Skin of body (tissue), 2 donors: ENCODE measurements around the gene HDAC5. TPM values are rescaled to one million over a fixed set of nuclear protein-coding genes. Genes with fewer than 3 reads are reported as not detected.
"Not testable (repeated sequence)": the region's sequence is repeated elsewhere in the genome, so short reads cannot be mapped to it uniquely, and the experiment has no call there.

Experiments
- DNase-seq: peaks from one replicate; lab custom pipeline; 2025; lab: John Stamatoyannopoulos, UW
- total RNA-seq: library from RNA; depleted of rRNA; stranded (reverse); fragments of >200 nt; gene quantifications from one replicate; pipeline ENCODE4 v1.2.3, GENCODE V29; 2014

Gene HDAC5
- 55.1 TPM for total RNA-seq

DNA sequence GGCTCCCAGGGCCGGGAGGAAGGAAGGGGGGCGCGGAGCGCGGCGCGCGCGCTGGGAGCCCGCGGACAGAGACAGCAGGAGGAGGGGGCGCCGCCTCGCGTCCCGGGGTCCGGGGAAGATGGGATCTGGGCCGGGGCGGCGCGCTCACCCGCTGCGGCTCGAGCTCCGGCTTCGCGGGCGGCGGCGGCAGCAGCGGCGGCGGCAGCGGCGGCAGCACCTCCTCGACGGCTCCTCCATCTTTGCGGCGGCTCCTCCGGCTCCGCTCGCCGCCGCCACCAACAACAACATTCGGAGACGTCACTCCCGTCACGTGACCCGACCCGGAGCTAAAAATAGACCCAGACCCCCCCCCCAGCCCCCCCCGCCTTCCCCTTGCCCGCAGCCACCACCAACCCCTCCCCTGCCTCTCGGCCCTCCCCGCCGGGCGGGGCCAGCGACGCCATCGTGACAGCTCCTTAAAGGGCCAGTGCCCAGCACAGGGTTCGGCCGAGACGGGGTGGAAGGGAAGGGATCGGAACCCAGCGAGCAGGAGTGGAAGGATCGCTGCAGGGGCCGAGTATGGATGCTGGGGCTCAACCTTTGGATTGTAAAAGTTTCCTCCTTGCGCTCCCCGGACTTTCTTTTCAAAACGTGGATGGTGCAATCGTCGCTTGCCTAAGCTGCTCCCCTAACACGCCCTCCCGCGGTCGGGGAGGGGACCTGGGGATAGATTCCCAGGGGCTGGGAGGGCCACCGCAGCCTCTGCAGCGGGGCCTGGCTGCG is at the start of gene HDAC5:
TSS of gene HDAC5 (minus strand) at position 286 of the 762 bp plus-strand sequence. CDS start 6,126 bp downstream, outside the sequence.
- peak; percentile 94 for DNase-seq

DNA sequence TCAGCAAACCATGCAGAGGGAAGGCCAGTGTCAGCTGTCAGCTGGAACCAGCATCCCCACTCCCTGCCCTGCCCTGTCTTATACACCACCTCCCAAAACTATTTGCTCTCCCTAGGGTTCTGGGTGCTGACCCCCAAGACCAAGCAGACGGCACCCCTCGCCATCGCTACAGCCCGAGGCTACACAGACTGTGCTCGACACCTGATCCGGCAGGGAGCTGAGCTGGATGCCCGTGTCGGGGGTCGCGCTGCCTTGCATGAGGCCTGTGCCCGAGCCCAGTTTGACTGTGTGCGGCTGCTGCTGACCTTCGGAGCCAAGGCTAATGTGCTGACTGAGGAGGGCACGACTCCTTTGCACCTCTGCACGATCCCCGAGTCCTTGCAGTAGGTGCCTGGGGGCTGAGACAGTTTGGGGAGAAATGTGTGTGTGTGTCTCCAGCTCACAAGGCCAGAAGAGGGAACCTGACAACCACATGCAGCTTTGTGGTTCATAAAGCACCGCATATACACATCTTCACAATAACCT is 48.6 kb upstream of the HDAC5 start:
- no peak for DNase-seq

- DNase-seq, result no peak
Measured at GRCh38 chr17:44170499-44171201, 47.2 kb upstream of the HDAC5 start, which contains the start of gene ASB16. Gene ASB16 (plus strand): TSS chr17:44170704. CDS start chr17:44170790, 86 bp downstream.

GRCh38 chr17:44170135-44170498 is 46.7 kb upstream of the HDAC5 start:
- DNase-seq, result no peak

GRCh38 chr17:44167181-44167861 is 43.9 kb upstream of the HDAC5 start:
- DNase-seq, result no peak

DNA sequence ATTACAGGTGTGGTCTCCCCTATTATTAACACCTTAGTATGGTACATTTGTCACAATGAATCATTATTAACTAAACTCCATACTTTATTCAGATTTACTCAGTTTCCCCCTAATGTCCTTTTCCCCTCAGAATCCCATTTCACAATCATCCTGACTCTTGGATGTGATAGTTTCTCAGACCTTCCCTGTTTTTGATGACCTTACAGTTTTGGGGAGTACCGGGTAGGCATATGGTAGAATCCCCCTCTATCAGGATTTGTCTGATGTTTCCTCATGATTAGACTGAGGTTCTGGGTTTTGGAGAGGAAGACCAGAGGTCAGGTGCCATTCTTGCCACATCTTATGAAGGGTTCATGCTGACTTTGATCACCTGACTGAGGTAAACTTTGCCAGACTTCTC is 41.0 kb upstream of the HDAC5 start:
- no peak for DNase-seq

- no peak for DNase-seq
Measured at GRCh38 chr17:44159519-44160210, 36.2 kb upstream of the HDAC5 start.

- DNase-seq, result no peak
Measured at GRCh38 chr17:44155488-44155887, 32.0 kb upstream of the HDAC5 start.

DNA sequence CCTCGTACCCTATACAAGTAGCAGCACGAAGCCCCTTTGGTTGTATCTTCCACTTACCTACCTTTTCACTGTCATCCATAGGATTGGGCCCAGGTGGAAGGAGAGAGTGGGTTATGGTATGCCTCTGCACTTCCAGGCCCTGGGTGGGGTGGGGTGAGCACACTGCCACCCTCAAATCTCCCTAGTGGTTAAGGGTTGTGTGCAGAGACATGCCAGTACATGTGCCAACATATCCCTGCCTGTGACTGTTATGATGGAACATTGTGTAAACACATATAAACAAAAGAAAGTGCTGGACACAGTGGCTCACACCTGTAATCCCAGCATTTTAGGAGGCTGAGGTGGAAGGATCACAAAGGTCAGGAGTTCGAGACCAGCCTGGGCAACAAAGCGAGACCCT is 29.4 kb upstream of the HDAC5 start:
- DNase-seq, result no peak

GRCh38 chr17:44149750-44150329 is 26.4 kb upstream of the HDAC5 start:
- DNase-seq, result no peak

DNA sequence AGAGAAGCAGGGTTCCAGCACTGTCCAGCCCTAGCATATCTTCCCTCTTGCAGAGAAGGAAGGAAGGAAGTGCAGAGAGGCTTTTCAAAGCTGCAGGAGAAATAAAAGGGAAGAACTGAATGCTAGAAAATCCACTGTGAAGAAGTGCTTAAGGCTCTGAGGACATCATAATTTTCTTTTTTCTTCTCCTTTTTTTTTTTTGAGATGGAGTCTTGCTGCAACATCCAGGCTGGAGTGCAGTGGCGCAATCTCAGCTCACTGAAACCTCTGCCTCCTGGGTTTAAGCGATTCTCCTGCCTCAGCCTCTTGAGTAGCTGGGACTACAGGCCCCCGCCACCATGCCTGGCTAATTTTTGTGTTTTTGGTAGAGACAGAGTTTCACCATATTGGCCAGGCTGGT is 25.6 kb upstream of the HDAC5 start:
- DNase-seq, result not testable (repeated sequence)

GRCh38 chr17:44147812-44148211 is 24.4 kb upstream of the HDAC5 start:
- DNase-seq, result no peak

GRCh38 chr17:44146375-44147346 is 23.2 kb upstream of the HDAC5 start:
- no peak for DNase-seq

GRCh38 chr17:44144966-44145739 is 21.7 kb upstream of the HDAC5 start:
- DNase-seq, result no peak

GRCh38 chr17:44143921-44144320 is 20.5 kb upstream of the HDAC5 start:
- not testable (repeated sequence) for DNase-seq

- peak; percentile 84 for DNase-seq
Measured at GRCh38 chr17:44137891-44138709, 14.7 kb upstream of the HDAC5 start.

DNA sequence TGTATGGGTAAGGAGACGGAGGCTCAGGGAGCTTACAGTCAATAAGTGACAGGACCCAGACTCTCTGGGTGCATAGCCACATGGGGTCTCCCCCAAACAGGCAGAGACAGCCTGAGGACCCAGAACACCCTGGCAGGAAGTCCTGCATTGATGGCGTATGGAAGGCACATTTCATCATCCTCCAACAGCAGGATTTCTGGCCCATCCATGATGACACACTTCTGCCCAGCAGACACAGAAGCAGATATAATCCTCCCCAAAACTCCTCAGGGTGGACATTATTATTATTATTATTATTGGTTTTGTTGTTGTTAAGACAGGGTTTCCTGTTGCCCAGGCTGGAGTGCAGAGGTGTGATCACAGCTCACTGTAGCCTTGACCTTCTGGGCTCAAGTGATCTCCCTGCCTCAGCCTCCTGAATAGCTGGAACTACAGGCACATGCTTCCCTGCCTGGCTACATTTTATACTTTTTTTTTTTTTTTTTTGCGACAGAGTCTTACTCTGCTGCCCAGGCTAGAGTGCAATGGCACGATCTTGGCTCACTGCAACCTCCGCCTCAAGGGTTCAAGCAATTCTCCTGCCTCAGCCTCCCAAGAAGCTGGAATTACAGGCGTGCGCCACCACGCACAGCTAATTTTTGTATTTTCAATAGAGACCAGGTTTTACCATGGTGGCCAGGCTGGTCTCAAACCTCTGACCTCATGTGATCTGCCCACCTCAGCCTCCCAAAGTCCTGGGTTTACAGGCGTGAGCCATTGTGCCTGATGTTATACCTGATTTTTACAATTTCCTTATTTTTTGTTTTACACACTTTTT is 11.5 kb upstream of the HDAC5 start:
- no peak for DNase-seq
